ENCODE measurements around the gene RPA1.

DNA sequence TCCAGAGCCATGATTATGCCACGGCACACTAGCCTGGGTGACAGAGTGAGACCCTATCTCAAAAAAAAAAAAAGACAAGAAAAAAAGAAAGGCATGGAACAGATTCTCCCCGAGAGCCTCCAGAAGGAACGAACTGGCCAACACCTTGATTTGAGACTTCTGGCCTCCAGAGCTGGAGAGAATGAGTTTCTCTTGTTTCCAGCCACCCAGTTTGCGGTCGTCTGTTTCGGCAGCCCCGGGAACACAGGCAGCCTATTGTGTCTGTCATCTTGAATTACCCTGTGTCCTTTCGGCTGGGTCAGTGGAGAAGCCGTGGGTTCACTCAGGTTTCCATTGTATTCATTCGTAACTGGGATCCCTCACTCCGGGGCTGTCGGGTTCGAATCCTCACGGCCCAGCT, 83.9 kb downstream of the RPA1 start:
- TF ChIP-seq, protein P1, sequence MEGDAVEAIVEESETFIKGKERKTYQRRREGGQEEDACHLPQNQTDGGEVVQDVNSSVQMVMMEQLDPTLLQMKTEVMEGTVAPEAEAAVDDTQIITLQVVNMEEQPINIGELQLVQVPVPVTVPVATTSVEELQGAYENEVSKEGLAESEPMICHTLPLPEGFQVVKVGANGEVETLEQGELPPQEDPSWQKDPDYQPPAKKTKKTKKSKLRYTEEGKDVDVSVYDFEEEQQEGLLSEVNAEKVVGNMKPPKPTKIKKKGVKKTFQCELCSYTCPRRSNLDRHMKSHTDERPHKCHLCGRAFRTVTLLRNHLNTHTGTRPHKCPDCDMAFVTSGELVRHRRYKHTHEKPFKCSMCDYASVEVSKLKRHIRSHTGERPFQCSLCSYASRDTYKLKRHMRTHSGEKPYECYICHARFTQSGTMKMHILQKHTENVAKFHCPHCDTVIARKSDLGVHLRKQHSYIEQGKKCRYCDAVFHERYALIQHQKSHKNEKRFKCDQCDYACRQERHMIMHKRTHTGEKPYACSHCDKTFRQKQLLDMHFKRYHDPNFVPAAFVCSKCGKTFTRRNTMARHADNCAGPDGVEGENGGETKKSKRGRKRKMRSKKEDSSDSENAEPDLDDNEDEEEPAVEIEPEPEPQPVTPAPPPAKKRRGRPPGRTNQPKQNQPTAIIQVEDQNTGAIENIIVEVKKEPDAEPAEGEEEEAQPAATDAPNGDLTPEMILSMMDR (IDR thresholded peaks at IDR 0.05), result no peak
- TF ChIP-seq POLR2A (IDR thresholded peaks at IDR 0.05), result no peak
- no peak for TF ChIP-seq POLR2AphosphoS5 (IDR thresholded peaks at IDR 0.05; ENCODE audit: insufficient read depth in 1 of 2, low read depth in 1 of 2)
